Left kidney (tissue), 2 donors: ENCODE measurements around the gene CMPK2. TPM values are rescaled to one million over a fixed set of nuclear protein-coding genes. Genes with fewer than 3 reads are reported as not detected.

ENCODE experiments used
- DNase-seq: peaks from one replicate; pipeline ENCODE4 v3.0.0-alpha.2; 2013
- polyA plus RNA-seq: library from polyadenylated mRNA; unstranded; fragments of 120-200 nt; gene quantifications from one replicate; pipeline ENCODE4 v1.2.1, GENCODE V29; 2013; ENCODE audit not compliant: insufficient read length

Gene CMPK2
- polyA plus RNA-seq, 1 donor = 4.0 TPM

DNA sequence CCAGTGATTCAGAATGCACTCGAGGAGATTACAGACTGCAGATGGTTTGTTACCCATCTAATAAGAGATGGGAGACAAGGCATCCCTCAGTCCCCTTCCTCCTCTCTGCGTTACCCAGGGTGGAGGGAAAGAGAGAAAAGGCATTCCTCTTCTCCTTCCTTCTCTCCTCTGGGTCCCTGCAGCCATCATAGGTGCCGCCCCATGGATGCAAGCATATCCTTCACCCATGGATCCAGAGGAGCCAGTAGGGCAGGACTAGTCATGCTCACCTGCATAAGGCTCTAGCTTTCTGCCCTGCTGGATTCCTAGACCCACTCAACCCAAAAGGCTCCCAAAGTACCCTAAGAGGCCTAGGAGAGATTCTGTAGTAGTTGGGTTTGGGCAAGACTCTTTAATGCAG lies 20.4 kb downstream of the CMPK2 start:
- no peak for DNase-seq

DNA sequence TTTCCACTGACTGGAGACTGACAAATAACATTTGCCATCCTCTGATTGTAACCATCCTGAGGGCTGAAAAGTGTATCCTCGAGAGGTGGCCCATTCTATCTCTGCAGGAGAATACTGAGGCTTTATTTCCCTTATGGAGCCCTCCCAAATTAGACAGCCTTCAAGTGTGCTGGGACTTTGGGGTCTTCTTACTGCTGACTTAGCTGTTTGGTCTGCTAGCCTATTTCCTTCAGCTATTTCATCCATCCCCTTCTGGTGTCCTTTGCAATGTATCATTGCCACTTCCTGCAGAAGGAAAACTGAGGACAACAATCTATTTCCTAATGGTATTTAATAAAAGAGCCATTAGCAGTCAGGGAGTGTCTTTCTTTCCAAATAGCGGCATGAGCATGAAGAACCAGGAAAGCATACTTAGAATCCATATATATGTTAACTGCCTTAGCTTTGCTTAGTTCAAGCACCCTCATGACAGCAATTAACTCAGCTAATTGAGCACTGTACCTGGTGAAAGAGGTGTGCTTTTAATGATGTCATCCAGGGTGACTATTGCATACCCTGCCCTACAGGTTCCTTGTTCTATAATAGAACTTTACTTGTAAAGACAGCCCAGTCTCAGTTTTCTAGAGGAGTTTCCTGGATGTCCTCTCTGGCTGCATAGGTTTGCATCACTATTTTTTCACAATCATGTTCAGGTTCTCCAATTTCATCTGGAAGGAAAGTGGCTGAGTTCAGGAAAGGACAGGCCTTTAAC lies 24.0 kb downstream of the CMPK2 start:
- DNase-seq = no peak

DNA sequence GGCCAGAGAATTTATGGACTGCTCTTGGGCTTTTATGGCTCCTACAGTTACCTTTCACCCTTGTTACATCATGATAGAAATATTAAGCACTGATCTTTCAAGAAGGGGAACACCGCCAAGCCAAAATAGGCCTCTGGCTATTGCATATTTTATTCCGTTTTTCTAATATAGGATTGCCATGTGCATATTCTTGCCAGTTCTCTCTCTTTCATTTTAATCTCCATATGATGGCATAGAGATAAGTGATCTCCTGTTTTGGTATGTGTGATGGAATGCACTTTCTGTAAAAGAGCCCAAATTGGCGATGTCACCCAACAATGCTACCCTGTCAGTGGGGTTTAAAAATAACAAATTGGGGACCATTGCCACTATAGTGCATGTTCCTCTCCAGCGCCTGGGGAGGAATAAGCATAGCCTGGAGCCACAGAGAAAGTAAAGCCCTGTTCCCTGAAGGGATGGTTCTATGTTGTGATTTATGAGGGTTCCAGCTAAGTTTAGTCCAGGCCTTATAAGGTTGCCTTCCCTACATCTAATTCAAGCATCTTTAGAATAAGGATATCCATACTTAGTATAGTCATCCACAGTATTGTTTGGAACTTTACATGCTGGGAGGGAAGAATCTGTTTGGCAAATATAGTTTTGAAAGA lies 26.9 kb downstream of the CMPK2 start:
- DNase-seq = no peak

DNA sequence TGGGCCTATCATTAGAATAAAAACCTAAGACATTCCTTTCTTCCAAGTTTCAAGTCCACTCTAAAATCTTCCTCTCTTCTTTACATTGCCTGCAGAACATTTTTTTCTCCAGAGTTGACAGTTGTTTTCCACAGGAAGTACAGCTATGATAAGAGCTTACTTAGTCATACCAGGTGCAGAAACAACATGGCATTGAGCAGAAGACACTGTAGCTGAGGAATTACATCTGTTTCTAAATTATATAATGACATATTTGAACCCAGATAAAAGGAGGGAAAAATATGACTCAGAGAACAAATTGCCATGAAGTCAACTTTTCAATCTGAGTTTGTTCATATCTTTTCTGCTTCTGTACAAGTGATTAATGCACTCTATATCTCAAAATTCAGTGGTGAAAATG lies 30.2 kb downstream of the CMPK2 start:
- no peak for DNase-seq

DNA sequence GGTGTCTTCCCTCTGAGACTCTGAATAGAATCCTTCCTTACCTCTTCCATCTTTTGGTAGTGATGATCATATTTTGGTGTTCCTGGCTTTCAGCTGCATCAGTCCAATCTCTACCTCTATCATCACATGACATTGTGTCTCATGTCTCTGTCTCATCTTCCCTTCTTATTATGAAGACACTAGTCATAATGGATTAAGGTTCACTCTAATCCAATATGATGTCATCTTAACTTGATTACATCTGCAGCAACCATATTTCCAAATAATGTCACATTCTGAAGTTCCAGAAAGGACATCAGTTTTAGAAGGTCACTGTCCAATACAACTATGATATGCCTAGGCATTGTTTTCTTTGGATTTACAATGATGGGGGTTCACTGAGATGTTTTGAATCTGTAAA lies 31.5 kb downstream of the CMPK2 start:
- DNase-seq = no peak

DNA sequence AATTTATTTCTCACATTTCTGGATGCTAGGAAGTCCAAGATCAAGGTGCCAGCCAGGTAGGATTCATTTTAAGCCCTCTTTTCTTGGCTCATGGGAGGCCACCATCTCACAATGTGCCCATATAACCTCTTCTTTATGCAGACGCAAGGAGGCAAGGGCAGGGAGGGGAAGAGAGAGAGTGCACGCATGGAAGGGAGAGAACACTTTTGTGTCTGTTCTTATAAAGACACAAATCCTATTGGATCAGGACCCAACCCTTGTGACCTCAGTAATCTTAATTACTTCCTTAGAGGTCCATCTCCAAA lies 32.5 kb downstream of the CMPK2 start:
- no peak for DNase-seq

DNA sequence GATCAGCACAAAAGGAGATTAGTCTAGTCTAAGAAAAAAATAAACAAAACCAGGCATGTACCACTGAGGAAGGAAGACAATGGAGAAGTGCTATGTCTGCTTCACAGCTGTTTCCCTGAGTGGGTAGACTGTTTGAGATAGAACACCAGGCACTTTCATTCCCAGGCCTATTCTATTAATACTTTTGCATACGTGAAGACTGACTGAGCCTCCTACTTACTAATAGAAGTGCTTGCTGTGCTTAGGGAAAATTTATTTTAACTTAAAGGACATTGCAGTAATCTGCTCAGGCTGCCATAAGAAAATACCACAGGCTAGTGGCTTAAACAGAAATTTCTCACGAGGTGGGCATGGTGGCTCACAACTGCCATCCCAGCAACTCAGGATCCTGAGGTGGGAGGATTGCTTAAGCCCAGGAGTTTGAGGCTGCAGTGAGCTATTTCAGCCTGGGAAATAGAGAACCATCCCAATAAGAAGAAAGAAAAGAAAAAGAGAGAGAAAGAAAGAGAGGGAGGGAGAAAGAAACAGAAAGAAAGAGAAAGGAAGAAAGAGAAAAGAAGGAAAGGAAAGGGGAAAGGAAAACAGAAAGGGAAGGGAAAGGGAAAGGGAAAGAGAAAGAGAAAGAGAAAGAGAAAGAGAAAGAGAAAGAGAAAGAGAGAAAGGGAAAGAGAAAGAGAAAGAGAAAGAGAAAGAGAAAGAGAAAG lies 33.0 kb downstream of the CMPK2 start:
- DNase-seq = no peak

DNA sequence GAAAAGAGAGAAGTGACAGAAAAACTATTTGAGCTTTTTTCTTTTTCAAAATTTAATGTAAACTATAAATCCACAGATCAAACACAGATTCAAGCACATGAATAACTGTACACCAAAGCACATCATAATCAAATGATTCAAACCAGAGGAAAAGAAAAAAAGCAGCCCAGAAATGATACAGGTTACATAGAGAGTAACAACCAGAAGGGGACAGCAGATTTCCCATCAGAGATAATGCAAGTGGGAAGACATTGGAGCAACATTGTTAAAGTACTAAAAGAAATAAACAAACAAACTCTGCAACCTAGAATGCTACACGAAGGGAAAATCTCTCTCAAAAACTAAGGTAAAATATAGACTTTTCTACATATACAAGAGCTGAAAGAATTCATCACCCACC lies 34.5 kb downstream of the CMPK2 start:
- no peak for DNase-seq

DNA sequence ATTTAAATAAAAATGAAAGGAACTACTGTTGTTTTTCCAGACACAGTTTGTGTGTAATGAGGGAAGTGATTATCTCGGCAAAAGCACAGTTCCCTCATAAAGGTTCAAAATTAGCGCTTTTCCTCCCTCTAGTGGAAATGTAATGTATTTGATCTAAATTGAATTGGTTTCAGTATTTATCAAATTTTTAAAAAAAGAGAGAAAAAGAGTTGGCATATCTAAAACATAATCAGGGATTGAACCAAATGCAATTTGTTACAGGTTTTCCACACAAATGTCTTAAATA lies 37.5 kb downstream of the CMPK2 start:
- peak; percentile 67 for DNase-seq

DNA sequence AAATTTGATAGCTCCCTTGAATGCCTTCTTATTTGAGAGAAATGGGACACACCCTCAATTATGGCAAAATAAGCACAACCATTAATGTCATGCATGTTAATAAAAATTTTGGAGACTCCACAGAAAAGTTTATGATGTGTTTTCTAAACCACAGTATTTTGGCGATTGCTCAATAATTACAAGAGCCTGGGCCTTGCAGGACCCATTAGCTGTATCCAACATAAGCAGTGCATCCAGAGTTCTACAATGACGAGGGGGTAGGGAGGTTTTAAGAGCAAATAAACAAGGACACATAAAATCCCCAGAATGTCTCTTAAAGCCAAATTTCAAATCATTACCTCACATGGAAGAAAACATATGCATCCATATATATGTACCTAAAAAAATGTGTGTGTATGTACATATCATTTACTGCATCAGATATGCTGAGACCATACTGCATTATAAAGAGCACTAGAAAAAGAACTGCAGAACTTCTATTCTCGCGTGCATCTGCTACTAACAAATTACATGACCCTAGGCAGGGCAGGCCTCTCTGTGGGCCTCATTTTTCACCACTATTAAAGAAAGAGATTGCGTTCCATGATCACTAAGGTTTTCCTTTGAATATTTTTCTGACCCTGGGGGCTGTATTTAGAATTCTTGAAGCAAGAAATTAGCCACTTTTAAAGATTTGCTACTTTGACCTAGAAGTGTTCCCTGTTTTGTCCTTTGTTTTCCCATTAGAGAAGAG lies 38.0 kb downstream of the CMPK2 start:
- no peak for DNase-seq

DNA sequence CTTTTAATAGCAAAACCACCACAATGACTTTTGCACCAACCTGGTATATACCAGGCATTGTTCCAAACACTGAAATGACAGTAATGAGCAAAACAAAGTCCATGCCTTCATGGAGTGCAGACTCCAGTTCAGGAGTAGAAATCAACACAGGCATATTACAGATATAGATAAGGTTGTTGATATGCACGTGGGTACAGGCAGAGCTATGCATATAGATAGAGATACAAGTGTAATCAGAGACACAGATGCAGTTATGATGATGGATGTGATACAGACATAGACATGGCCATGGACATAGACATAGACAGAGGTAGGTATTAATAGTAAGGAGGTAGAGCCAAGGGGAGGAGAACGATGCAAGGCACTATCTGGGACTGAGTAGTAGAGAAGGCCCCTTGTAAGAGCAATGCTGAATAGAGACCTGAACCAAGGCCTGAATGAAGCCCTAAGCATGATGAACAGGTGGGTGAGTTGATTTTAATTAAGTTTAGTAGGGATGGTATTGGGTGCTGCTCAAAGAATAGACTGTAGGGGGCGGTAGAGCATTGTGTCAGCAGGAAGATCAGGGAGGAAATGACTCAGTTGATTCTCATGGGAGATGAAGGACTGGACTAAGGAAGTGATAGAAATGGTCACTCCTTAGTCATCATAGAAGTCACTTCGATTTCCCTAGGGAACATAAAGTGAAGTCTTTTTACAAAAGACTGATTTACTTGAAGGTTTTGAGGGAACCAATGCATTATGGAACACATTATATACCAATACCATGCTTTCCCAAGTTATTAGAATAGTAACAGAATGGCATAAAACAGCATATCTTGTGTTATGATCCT lies 39.4 kb downstream of the CMPK2 start:
- no peak for DNase-seq

DNA sequence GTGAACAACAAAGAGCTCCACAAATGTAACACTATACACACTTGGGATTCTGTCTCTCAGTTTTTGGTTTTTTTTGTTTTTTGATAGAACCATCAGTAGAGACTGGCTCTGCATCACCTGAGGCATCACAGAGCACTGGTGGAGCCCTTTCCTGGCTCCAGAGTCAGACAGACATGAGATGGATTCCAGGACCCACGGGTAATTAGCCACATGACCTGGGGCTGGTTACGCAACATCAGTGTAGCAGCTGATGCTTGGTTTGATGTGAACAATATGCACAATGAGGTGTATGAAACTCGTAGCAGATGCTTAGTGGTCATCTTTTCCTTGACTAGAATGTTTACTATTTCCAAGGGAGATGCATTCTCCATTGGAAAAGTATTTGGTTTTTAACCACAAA lies 40.7 kb downstream of the CMPK2 start:
- no peak for DNase-seq

DNA sequence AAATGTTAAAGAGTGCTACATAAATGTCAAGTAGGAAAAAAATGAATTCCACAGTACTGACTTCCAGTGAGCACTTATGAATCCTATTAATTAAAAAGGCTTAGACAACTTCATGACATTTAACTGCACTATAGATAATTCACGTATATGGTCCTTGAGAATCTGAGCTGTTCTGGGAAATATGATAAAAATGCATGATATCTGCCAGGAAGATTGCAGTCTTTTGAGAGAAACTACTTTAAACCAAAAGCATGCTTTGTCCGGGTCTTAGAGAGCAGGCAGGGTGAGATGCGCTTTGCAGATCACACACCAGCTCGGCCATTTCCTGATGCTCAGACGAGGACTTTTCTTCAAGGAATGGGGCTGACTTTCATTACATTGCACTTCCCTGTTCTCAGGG lies 42.6 kb downstream of the CMPK2 start:
- DNase-seq = no peak

DNA sequence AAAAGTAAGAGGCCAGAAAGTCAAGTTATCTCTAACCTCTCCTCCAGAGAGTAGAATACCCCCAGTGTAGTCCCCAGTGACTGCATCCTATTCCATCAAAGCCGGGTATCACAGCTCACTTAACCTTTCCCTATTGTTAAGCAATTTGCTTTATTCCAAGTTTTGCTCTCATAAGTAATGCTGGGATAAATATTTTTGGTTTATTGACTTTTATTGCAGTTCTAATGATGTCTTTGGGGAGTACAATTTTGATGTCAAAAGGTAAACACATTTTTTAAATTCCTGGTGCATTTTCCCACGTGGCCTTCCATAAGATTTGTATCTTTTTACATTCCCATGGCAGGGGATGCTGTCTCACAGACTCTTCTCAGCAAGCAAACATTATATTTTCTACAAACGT lies 43.3 kb downstream of the CMPK2 start:
- DNase-seq = no peak

DNA sequence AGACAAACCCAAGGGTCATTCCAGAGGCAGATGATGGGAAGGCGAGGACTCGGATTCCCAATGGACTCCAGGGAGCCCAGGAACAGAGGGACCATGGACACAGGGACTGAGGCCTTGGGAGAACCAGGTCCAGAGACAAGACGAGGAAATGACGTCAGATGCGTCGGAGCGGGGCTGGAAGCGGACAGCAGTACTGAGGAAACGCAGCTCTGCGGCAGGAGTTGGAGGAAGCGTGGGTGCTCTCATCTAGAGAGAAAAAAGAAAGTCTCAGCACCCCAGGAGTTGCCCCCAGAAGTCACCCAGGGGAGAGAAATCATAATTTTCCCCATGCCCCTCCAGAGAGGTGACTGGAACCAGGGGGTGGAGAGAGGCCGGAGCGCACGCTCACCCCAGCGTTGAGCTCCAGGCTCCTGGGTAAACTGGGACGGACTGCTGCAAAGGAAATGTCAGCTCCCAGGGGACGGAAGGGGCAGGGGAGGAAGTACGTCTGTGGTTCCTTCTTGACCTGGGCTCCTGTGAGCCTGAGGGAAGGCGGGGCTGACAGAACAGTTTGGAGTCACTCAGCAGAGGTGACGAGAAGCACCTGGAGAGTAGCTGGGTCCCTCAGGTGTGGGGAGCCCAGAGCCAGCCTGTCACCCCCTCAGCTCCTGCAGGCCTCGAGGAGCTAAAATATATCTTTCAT lies 44.7 kb downstream of the CMPK2 start:
- no peak for DNase-seq

DNA sequence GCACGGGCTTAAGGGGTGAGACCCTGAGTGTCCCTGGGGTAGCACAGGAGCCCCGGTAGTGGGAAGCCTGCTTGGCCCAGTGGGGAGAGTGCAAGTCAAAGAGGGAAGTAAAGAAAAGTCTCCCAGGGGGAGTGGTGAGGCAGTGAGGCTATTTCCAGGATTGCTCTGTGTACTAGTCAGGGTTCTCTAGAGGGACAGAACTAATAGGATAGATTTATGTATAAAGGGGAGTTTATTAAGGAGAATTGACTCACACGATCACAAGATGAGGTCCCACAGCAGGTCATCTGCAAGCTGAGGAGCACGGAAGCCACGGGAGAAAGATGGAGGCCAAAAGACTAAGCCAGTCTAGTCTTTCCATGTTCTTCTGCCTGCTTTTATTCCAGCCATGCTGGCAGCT lies 45.5 kb downstream of the CMPK2 start:
- DNase-seq = no peak

DNA sequence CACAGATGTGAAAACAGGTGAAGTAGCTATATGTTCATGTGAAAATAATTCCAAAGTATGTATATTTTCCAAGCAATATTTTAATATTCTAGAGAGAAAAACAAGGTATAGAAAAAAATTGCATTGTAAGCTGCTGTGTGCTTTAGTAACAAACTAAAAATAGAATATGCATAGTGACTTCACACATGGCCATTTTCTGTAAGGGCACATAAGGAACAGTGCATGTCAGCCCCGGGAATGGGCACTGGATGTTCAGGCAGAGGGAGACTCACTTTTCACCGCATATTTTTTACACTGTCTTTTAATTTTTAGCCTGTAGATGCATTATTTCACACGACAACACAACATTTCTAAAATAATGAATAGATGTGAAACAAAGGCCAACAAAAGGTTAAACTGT lies 46.0 kb downstream of the CMPK2 start:
- DNase-seq = no peak

DNA sequence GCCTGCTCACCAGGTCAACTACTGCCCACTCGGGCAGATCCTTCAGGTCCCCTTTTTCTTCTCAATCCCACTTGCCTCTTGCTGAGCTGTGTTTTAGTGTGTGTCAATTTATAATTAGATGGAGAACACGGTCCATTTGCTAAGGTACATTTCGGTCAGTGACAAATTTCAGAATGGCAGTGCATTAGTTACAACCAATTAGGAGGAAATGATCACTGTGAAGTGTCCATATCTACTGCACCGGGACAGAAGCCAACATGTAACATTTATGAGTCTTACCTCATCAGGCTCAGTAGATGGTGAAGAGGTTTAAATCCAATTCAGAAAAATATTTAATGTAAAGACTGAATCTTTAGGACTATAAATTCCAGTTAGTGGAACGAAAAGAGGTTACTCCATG lies 47.7 kb downstream of the CMPK2 start:
- DNase-seq = no peak

DNA sequence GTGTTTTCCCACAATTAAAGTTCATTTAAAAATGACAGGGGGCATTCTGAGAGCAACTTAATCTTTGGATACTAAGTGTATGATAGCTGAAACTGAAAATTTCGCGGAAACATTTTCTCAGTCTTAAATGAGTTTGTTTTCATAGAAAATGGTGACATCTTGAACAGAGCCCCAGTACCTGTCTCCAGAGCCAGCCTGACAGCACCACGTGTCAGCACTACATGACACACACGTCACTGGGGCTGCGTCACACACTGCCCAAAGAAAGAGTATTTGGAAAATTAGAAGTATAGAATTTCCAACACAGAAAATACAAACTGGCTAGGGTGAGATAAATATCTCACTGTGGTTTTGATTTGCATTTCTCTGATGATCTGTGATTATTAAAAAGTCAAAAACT lies 50.8 kb downstream of the CMPK2 start:
- DNase-seq = no peak

DNA sequence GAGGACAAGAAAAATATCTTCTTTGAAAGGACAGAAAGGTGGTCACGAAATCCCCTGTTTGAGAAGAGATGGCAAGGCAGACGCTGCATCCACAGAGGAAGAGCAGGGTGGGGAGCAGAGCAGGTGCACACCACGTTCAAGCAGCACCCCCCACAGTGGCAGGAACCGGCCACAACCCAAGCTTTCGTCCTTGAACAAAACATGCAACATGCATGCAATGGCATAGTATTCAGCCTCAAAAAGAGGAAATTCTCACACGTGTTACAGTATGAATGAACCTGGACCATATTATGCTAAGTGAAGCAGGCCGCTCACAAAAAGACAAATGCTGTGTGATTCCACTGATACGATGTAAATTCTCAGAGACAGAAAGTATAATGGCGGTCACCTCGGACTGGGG lies 51.4 kb downstream of the CMPK2 start:
- no peak for DNase-seq

DNA sequence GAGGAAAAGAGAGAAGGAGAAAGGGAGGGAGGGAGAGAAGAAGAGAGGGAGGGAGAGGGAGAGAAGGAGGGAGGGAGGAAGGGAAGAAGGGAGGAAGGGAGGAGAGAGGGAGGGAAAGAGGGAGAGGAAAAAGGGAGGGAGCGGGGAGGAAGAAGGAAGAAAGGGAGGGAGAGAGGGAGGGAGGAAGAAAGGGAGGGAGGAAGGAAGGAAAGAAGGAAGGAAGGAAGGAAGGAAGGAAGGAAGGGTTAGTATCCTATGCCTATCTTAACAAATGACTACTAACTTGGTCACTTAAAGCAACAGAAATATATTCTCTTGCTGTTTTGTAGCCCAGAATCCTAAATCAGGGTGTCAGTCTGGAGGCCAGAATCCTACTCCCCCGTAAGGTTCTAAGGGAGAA lies 52.1 kb downstream of the CMPK2 start:
- no peak for DNase-seq
